K562 (cell line): ENCODE data around the gene DSE.

Experiments used
- EZH2 ChIP-seq: IDR thresholded peaks from 2 replicates; pipeline ENCODE4 v1.6.1; 2012; ENCODE audit warnings: low read depth, mild to moderate bottlenecking, inconsistent platforms, low read length, borderline replicate concordance
- ZZZ3 ChIP-seq: fragments of 450-650 bp; IDR thresholded peaks from 2 replicates; pipeline ENCODE4 v1.6.1; 2016; ENCODE audit warnings: antibody characterized with exemption, mild to moderate bottlenecking, moderate library complexity

- TF ChIP-seq EZH2 = no peak
- no peak for TF ChIP-seq ZZZ3
Observed at GRCh38 chr6:116405138-116405537, 34.4 kb downstream of the DSE start.
